K562 (cell line): ENCODE data around the gene SLC8A2. TPM values are rescaled to one million over a fixed set of nuclear protein-coding genes. Genes with fewer than 3 reads are reported as not detected.

ENCODE experiments used
- ATF2 ChIP-seq: sonication (generic); formaldehyde crosslinking; IDR thresholded peaks from 2 replicates; pipeline ENCODE4 v1.8.1; 2022; ENCODE audit warnings: missing genetic modification reagents
- CTBP1 ChIP-seq: fragments of 450-650 bp; IDR thresholded peaks from 2 replicates; pipeline ENCODE4 v1.6.1; 2016; ENCODE audit warnings: borderline replicate concordance
- ESRRA ChIP-seq: fragments of 450-650 bp; IDR thresholded peaks from 2 replicates; pipeline ENCODE4 v1.6.1; 2014; ENCODE audit warnings: low read depth, mild to moderate bottlenecking, moderate library complexity, borderline replicate concordance
- ETS2 ChIP-seq: IDR thresholded peaks from 2 replicates; pipeline ENCODE4 v1.6.1; 2016; ENCODE audit warnings: borderline replicate concordance, missing genetic modification characterization, mild to moderate bottlenecking, moderate library complexity, missing compliant biosample characterization; ENCODE audit not compliant: poor library complexity, severe bottlenecking
- FOXK2 ChIP-seq, 2 experiments: fragments of 450-650 bp; IDR thresholded peaks in 1 of 2; conservative IDR thresholded peaks in 1 of 2; 2 replicates each; pipeline ENCODE4 v1.6.1; 2016; ENCODE audit warnings: low read depth in 2 of 2, mild to moderate bottlenecking in 1 of 2
- JUND ChIP-seq, 2 experiments: IDR thresholded peaks; 2 replicates in 1 of 2; 3 replicates in 1 of 2; pipeline ENCODE4 v1.6.1; 2011; ENCODE audit warnings: borderline replicate concordance in 2 of 2, low read depth in 2 of 2, low read length in 2 of 2, improper control_type of control experiment in 1 of 2, missing biosample characterization in 1 of 2, missing genetic modification characterization in 1 of 2, missing genetic modification reagents in 1 of 2
- MNT ChIP-seq, 2 experiments: fragments of 450-650 bp; conservative IDR thresholded peaks; 2 replicates each; pipeline ENCODE4 v1.6.1; 2017; ENCODE audit warnings: mild to moderate bottlenecking in 2 of 2, moderate library complexity in 2 of 2
- MYC ChIP-seq, 2 experiments: fragments of 250-450 bp in 1 of 2; sonication (Bioruptor Pico) in 1 of 2; IDR thresholded peaks; 2 replicates each; pipeline versions ENCODE4 v1.5.1 to v1.6.1; 2012 to 2021; ENCODE audit warnings: low read depth in 2 of 2, borderline replicate concordance in 1 of 2, improper control_type of control experiment in 1 of 2, low read length in 1 of 2, mild to moderate bottlenecking in 1 of 2, moderate library complexity in 1 of 2
- NFE2L1 ChIP-seq: fragments of 450-650 bp; IDR thresholded peaks from 2 replicates; pipeline ENCODE4 v1.6.1; 2016; ENCODE audit warnings: missing genetic modification characterization, low read depth, mild to moderate bottlenecking, missing compliant biosample characterization, moderate library complexity, borderline replicate concordance
- POLR2B ChIP-seq: fragments of 450-650 bp; IDR thresholded peaks from 2 replicates; pipeline ENCODE4 v1.6.1; 2018; ENCODE audit warnings: low read depth; ENCODE audit not compliant: partially characterized antibody
- RNF2 ChIP-seq: sonication (generic); IDR thresholded peaks from 2 replicates; pipeline ENCODE4 v1.6.1; 2016
- SETDB1 ChIP-seq: IDR thresholded peaks from one replicate; pipeline ENCODE4 v1.6.1; 2012; ENCODE audit warnings: low read length, control low read depth, inconsistent platforms
- TEAD1 ChIP-seq, 2 experiments: fragments of 450-650 bp in 1 of 2; sonication (generic) in 1 of 2; formaldehyde crosslinking; IDR thresholded peaks; 2 replicates each; pipeline versions ENCODE4 v1.4.0 to v1.8.0; 2020 to 2022; ENCODE audit warnings: mild to moderate bottlenecking in 2 of 2, missing genetic modification reagents in 1 of 2
- TFAP4 ChIP-seq: sonication (generic); formaldehyde crosslinking; IDR thresholded peaks from 2 replicates; pipeline ENCODE4 v1.8.0; 2022; ENCODE audit warnings: missing genetic modification reagents, mild to moderate bottlenecking, moderate library complexity, borderline replicate concordance
- TSHZ1 ChIP-seq: fragments of 250-450 bp; sonication (Bioruptor Pico); IDR thresholded peaks from 2 replicates; pipeline ENCODE4 v1.4.0; 2020; ENCODE audit warnings: mild to moderate bottlenecking, moderate library complexity
- ZNF165 ChIP-seq: fragments of 250-450 bp; sonication (Bioruptor Pico); IDR thresholded peaks from 2 replicates; pipeline ENCODE4 v1.4.0; 2020; ENCODE audit warnings: borderline replicate concordance
- ZNF551 ChIP-seq: fragments of 250-450 bp; sonication (Bioruptor Pico); IDR thresholded peaks from 2 replicates; pipeline ENCODE4 v1.5.0; 2021; ENCODE audit warnings: mild to moderate bottlenecking, moderate library complexity
- polyA plus RNA-seq, 8 experiments: library from polyadenylated mRNA; depleted of rRNA in 4 of 8; stranded (reverse) in 5 of 8; unstranded in 3 of 8; fragments of >200 nt; fragmentation: Nextera tagmentation in 2 of 8; fragmentation: Illumina TruSeq in 1 of 8; extraction: Ambion mirVana in 2 of 8; extraction: Trizol in 1 of 8; gene quantifications; 2 replicates each; pipeline versions ENCODE4 v1.2.1 to v1.2.3, GENCODE V29; 2011 to 2014; ENCODE audit warnings: inconsistent platforms in 1 of 8, missing spikeins in 1 of 8
- total RNA-seq, 7 experiments: library from RNA; depleted of rRNA in 6 of 7; stranded (reverse); fragments of >200 nt in 6 of 7; fragmentation: Illumina TruSeq in 2 of 7; extraction: Trizol in 2 of 7; gene quantifications; 2 replicates each; pipeline versions ENCODE4 v1.2.1 to v1.2.3, GENCODE V29; 2011 to 2021; ENCODE audit warnings: low replicate concordance in 1 of 7

SLC8A2 gene
- total and polyA plus RNA-seq, 9 of the 15 experiments (the other 6 are each of a cell fraction or from before 2014, with no cell fraction given): 0.07 to 0.66 (median 0.24) TPM; not detected in 3

- TF ChIP-seq MNT (conservative IDR thresholded peaks at IDR 0.05) (peak; percentile 95), TSHZ1 (CRISPR knock-in tag) (no peak), ZNF165 (no peak), POLR2B (no peak), ESRRA (peak; percentile 8; the same call in 1 of the 2 replicates), SETDB1 (no peak), ATF2 (CRISPR knock-in tag) (peak; percentile 83; the same call in 1 of the 2 replicates), CTBP1 (peak; percentile 80), TFAP4 (peak; percentile 100), NFE2L1 (tag) (no peak), ETS2 (tag) (no peak), ZNF551 (CRISPR knock-in tag) (no peak), JUND (IDR thresholded peaks at IDR 0.05; ENCODE audit: borderline replicate concordance, low read depth, low read length) (0 out of 2 replicates have a peak, but pooled peaks have one; percentile 23), JUND (tag; IDR thresholded peaks at IDR 0.05; ENCODE audit: borderline replicate concordance, low read depth, low read length) (no peak; the same call in 2 of the 3 replicates), TEAD1 (CRISPR knock-in tag; IDR thresholded peaks at IDR 0.05) (peak in 1 of 2 experiments; percentile 91; a peak in 2 of 4 replicates), FOXK2 (conservative IDR thresholded peaks at IDR 0.05 in 1 of 2, IDR thresholded peaks at IDR 0.05 in 1 of 2; ENCODE audit: low read depth in 2 of 2) (peak in 1 of 2 experiments; percentile 7; a peak in 1 of 4 replicates), RNF2 (0 out of 2 replicates have a peak, but pooled peaks have one; percentile 73), MYC (IDR thresholded peaks at IDR 0.05; ENCODE audit: low read depth, low read length) (peak; percentile 90), MYC (CRISPR knock-in tag; IDR thresholded peaks at IDR 0.05; ENCODE audit: borderline replicate concordance, low read depth) (no peak)
Observed at GRCh38 chr19:47447470-47448359, 24.0 kb downstream of the SLC8A2 start (continued).
